SU-DHL-6 (cell line): ENCODE results near the gene FOS.

ENCODE experiments used
- H2AFZ ChIP-seq: fragments of 200-600 bp; sonication (generic); 2 replicates; pipeline ENCODE4 v1.6.1; 2014; ENCODE audit warnings: low read depth, mild to moderate bottlenecking, moderate library complexity, mixed read lengths, antibody characterized with exemption, low read length; ENCODE audit not compliant: severe bottlenecking
- H3F3A ChIP-seq: fragments of 200-600 bp; shearing (Covaris generic); 2 replicates; pipeline ENCODE4 v1.6.0; 2016; ENCODE audit warnings: antibody characterized with exemption, mild to moderate bottlenecking; ENCODE audit not compliant: insufficient read depth
- H3K27ac ChIP-seq: fragments of 200-600 bp; sonication (generic); 2 replicates; pipeline ENCODE4 v1.5.1; 2016; ENCODE audit warnings: low read depth, mild to moderate bottlenecking, low read length, moderate library complexity, mixed read lengths
- H3K27me3 ChIP-seq: fragments of 200-600 bp; sonication (generic), shearing (Covaris generic); 2 replicates; pipeline ENCODE4 v1.6.0; 2014; ENCODE audit warnings: mild to moderate bottlenecking, low read length
- H3K36me3 ChIP-seq: fragments of 200-600 bp; sonication (generic); 2 replicates; pipeline ENCODE4 v1.6.1; 2014; ENCODE audit warnings: mild to moderate bottlenecking, low read length, mixed read lengths
- H3K4me2 ChIP-seq: fragments of 300-600, 200-600 bp; shearing (Covaris generic), sonication (generic); 2 replicates; pipeline ENCODE4 v1.6.0; 2014; ENCODE audit warnings: low read length, low read depth, mild to moderate bottlenecking; ENCODE audit not compliant: poor library complexity, severe bottlenecking
- H3K4me3 ChIP-seq: fragments of 200-600 bp; sonication (generic); 2 replicates; pipeline ENCODE4 v1.5.1; 2014; ENCODE audit warnings: antibody characterized with exemption, low read length, mild to moderate bottlenecking, mixed read lengths; ENCODE audit not compliant: insufficient read depth, poor library complexity, severe bottlenecking
- H3K79me2 ChIP-seq: fragments of 200-600 bp; sonication (generic); 2 replicates; pipeline ENCODE4 v1.6.1; 2014; ENCODE audit warnings: mild to moderate bottlenecking, low read length, moderate library complexity; ENCODE audit not compliant: insufficient read depth
- H3K9ac ChIP-seq: fragments of 200-600 bp; sonication (generic); 2 replicates; pipeline ENCODE4 v1.7.0; 2014; ENCODE audit warnings: mild to moderate bottlenecking, low read length
- H3K9me2 ChIP-seq: fragments of 200-600 bp; sonication (generic); replicated peaks from 2 replicates; pipeline ENCODE4 v1.6.1; 2014; ENCODE audit warnings: low read length; ENCODE audit not compliant: insufficient read depth
- H3K9me3 ChIP-seq: fragments of 200-600 bp; sonication (generic); 2 replicates; pipeline ENCODE4 v1.6.1; 2014; ENCODE audit warnings: low read length, mixed read lengths; ENCODE audit not compliant: insufficient read depth
- H4K20me1 ChIP-seq: fragments of 200-600 bp; sonication (generic); 2 replicates; pipeline ENCODE4 v1.6.1; 2014; ENCODE audit warnings: low read depth, mild to moderate bottlenecking, antibody characterized with exemption, low read length, moderate library complexity, mixed read lengths
- EZH2phosphoT487 ChIP-seq: fragments of 200-600 bp; sonication (generic), shearing (Covaris generic); conservative IDR thresholded peaks from 2 replicates; pipeline ENCODE4 v1.6.1; 2018; ENCODE audit warnings: mild to moderate bottlenecking, antibody characterized with exemption, low read length, moderate library complexity, mixed read lengths
- TF ChIP-seq, protein P1 (sequence below): fragments of 200-600 bp; sonication (generic); IDR thresholded peaks from one replicate; pipeline ENCODE4 v1.5.1; 2017; ENCODE audit warnings: antibody characterized with exemption, mild to moderate bottlenecking, low read length, moderate library complexity; ENCODE audit not compliant: insufficient read depth, poor library complexity, severe bottlenecking

The FOS gene

DNA sequence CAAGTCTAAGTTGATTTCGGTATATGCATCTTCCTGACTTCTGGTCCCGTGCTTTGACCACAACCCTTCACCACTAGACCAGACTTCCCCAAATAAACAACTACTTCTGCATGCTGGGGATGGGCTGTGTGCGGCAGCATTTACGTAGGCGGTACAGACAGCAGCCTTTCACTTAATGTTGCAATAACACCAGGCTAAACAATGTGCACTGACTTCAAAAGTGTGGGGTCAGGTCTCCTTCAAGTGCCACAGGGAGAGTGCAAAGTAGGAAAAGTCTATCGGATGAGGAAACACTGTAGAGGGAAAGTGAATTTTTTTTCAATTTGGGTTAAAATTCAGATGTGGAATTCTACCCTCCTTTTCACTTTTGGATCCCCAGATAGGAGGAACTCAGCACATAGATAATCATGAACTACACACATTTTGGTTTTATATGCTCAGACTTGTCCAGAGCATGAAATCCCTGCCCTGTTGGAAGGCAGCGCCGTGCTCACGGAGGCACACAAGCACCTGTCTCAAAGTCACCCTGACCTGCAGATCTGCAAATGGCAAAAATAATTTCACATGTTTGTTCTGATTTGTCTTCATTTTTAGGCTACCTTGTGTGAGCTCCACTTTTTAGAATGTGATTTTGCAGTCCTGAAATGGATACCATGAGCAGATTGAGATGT is 3.6 kb upstream of the FOS start:
- Histone ChIP-seq H3K9me3 (no peaks in the 10 kb centered on the region), H4K20me1 (no peaks in the 10 kb centered on the region), H3K36me3 (no peaks in the 10 kb centered on the region), H3K79me2 (no peaks in the 10 kb centered on the region), H3K27ac (no peak overlapping the region), H3K4me3 (no peak overlapping the region), H3K27me3 (no peaks in the 10 kb centered on the region), H3K9me2 (no peaks in the 10 kb centered on the region), H3K9ac (no peak overlapping the region), H2AFZ (no peak overlapping the region), H3K4me2 (no peak overlapping the region), H3F3A (no peaks in the 10 kb centered on the region)
- TF ChIP-seq, protein P1, sequence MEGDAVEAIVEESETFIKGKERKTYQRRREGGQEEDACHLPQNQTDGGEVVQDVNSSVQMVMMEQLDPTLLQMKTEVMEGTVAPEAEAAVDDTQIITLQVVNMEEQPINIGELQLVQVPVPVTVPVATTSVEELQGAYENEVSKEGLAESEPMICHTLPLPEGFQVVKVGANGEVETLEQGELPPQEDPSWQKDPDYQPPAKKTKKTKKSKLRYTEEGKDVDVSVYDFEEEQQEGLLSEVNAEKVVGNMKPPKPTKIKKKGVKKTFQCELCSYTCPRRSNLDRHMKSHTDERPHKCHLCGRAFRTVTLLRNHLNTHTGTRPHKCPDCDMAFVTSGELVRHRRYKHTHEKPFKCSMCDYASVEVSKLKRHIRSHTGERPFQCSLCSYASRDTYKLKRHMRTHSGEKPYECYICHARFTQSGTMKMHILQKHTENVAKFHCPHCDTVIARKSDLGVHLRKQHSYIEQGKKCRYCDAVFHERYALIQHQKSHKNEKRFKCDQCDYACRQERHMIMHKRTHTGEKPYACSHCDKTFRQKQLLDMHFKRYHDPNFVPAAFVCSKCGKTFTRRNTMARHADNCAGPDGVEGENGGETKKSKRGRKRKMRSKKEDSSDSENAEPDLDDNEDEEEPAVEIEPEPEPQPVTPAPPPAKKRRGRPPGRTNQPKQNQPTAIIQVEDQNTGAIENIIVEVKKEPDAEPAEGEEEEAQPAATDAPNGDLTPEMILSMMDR = no peak
- TF ChIP-seq EZH2phosphoT487 = no peak

- Histone ChIP-seq H3K9ac (no peak overlapping the region), H3K9me3 (no peaks in the 10 kb centered on the region), H3K9me2 (no peaks in the 10 kb centered on the region), H3F3A (no peaks in the 10 kb centered on the region), H3K4me2 (no peak overlapping the region), H3K36me3 (no peaks in the 10 kb centered on the region), H3K79me2 (no peaks in the 10 kb centered on the region), H3K27me3 (no peaks in the 10 kb centered on the region), H3K4me3 (no peak overlapping the region), H4K20me1 (no peaks in the 10 kb centered on the region), H2AFZ (no peak overlapping the region), H3K27ac (no peak overlapping the region)
- TF ChIP-seq, protein P1 = no peak
- TF ChIP-seq EZH2phosphoT487 = no peak
Observed at GRCh38 chr14:75275598-75275997, 3.0 kb upstream of the FOS start.

- Histone ChIP-seq H4K20me1 (no peaks in the 10 kb centered on the region), H3K27me3 (no peaks in the 10 kb centered on the region), H3K9me2 (no peaks in the 10 kb centered on the region), H3K79me2 (no peaks in the 10 kb centered on the region), H3K9ac (0 out of 2 replicates have a peak overlapping the region, but pooled peaks have one; percentile 60), H3K9me3 (no peaks in the 10 kb centered on the region), H3F3A (no peaks in the 10 kb centered on the region), H2AFZ (no peak overlapping the region), H3K27ac (no peak overlapping the region), H3K4me3 (peak overlapping the region; percentile 54), H3K36me3 (no peaks in the 10 kb centered on the region), H3K4me2 (peak overlapping the region; percentile 76)
- TF ChIP-seq EZH2phosphoT487 = no peak
- TF ChIP-seq, protein P1 = no peak
Observed at GRCh38 chr14:75277008-75277814, 1.4 kb upstream of the FOS start.
